Measurements from ENCODE around the gene CACNA2D3.
"Not testable (repeated sequence)": the region's sequence is repeated elsewhere in the genome, so short reads cannot be mapped to it uniquely, and the experiment has no call there.

CACNA2D3 gene

GRCh38 chr3:54951405-54951804 is 829.1 kb downstream of the CACNA2D3 start:
- no peak for DNase-seq

GRCh38 chr3:54954022-54954421 is 831.7 kb downstream of the CACNA2D3 start:
- no peak for DNase-seq

- no peak for DNase-seq
Measured at GRCh38 chr3:54954521-54954920, 832.2 kb downstream of the CACNA2D3 start.

GRCh38 chr3:54955496-54955895 is 833.1 kb downstream of the CACNA2D3 start:
- DNase-seq, result no peak

- DNase-seq, result no peak
Measured at GRCh38 chr3:54955941-54956340, 833.6 kb downstream of the CACNA2D3 start.

GRCh38 chr3:54957711-54958110 is 835.4 kb downstream of the CACNA2D3 start:
- no peak for DNase-seq

- no peak for DNase-seq
Measured at GRCh38 chr3:54960082-54960481, 837.7 kb downstream of the CACNA2D3 start.

- no peak for DNase-seq
Measured at GRCh38 chr3:54960701-54961100, 838.3 kb downstream of the CACNA2D3 start.

GRCh38 chr3:54962200-54962599 is 839.8 kb downstream of the CACNA2D3 start:
- DNase-seq, result no peak

GRCh38 chr3:54963641-54964040 is 841.3 kb downstream of the CACNA2D3 start:
- DNase-seq, result no peak

GRCh38 chr3:54964081-54964480 is 841.7 kb downstream of the CACNA2D3 start:
- DNase-seq, result no peak

- DNase-seq, result no peak
Measured at GRCh38 chr3:54965746-54966145, 843.4 kb downstream of the CACNA2D3 start.

GRCh38 chr3:54966979-54967378 is 844.6 kb downstream of the CACNA2D3 start:
- DNase-seq, result no peak

GRCh38 chr3:54967731-54968161 is 845.4 kb downstream of the CACNA2D3 start:
- DNase-seq, result no peak

- no peak for DNase-seq
Measured at GRCh38 chr3:54968546-54969172, 846.3 kb downstream of the CACNA2D3 start.

GRCh38 chr3:54969652-54970051 is 847.3 kb downstream of the CACNA2D3 start:
- DNase-seq, result no peak

GRCh38 chr3:54970895-54971294 is 848.5 kb downstream of the CACNA2D3 start:
- DNase-seq, result no peak

GRCh38 chr3:54977439-54977838 is 855.1 kb downstream of the CACNA2D3 start:
- DNase-seq, result no peak

GRCh38 chr3:54977946-54978345 is 855.6 kb downstream of the CACNA2D3 start:
- DNase-seq, result not testable (repeated sequence)

- DNase-seq, result no peak
Measured at GRCh38 chr3:54982807-54983206, 860.5 kb downstream of the CACNA2D3 start.

- DNase-seq, result no peak
Measured at GRCh38 chr3:54983266-54984099, 861.1 kb downstream of the CACNA2D3 start.

GRCh38 chr3:54985856-54986255 is 863.5 kb downstream of the CACNA2D3 start:
- no peak for DNase-seq

- DNase-seq, result no peak
Measured at GRCh38 chr3:54986294-54986693, 863.9 kb downstream of the CACNA2D3 start.

- no peak for DNase-seq
Measured at GRCh38 chr3:54987719-54988118, 865.4 kb downstream of the CACNA2D3 start.

All from activated CD8-positive, alpha-beta memory T cell treated with anti-CD3 and anti-CD28 coated beads, Interleukin-2, amount 50 U/mL, for 48 hours (primary cell).